ENCODE results near the gene CRCP.

DNA sequence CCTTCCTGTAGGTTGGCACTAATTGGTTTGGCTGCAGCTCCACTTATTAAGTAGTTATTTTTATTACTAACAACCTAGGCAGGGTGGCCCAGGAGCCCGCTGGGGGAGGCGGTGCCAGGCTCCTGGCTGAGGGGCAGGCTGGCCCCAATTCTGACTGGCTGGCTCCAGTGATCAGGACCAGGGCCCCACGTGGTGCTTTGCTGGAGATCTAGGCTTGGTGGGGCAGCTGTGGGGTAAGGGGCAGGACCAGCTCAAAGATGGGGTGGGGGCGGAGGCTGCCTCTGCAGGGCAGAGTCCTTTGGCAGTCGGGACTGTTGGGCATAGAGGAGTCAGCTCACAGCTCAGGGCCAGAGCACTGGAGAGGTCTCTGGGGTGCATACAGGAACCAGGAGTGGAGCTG lies 36.6 kb upstream of the CRCP start:
- TF ChIP-seq, protein P1, sequence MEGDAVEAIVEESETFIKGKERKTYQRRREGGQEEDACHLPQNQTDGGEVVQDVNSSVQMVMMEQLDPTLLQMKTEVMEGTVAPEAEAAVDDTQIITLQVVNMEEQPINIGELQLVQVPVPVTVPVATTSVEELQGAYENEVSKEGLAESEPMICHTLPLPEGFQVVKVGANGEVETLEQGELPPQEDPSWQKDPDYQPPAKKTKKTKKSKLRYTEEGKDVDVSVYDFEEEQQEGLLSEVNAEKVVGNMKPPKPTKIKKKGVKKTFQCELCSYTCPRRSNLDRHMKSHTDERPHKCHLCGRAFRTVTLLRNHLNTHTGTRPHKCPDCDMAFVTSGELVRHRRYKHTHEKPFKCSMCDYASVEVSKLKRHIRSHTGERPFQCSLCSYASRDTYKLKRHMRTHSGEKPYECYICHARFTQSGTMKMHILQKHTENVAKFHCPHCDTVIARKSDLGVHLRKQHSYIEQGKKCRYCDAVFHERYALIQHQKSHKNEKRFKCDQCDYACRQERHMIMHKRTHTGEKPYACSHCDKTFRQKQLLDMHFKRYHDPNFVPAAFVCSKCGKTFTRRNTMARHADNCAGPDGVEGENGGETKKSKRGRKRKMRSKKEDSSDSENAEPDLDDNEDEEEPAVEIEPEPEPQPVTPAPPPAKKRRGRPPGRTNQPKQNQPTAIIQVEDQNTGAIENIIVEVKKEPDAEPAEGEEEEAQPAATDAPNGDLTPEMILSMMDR (IDR thresholded peaks at IDR 0.05): no peak
- no peak for TF ChIP-seq POLR2AphosphoS5 (IDR thresholded peaks at IDR 0.05)

All from upper lobe of left lung (tissue), 4 donors.